HG03175 (cell line): ENCODE measurements around the gene ZNF469.

Source experiments
- ATAC-seq: cut with Tn5 transposase; IDR thresholded peaks from one replicate; pipeline ENCODE4 v1.9.1; 2021; ENCODE audit warnings: mild to moderate bottlenecking, moderate library complexity; ENCODE audit not compliant: unreplicated experiment

The ZNF469 gene

GRCh38 chr16:88376835-88377726 is 5.7 kb upstream of the ZNF469 start:
- ATAC-seq, result no peak

- no peak for ATAC-seq
These were observed 4.8 kb upstream of the ZNF469 start for GRCh38 chr16:88377961-88378360.

DNA sequence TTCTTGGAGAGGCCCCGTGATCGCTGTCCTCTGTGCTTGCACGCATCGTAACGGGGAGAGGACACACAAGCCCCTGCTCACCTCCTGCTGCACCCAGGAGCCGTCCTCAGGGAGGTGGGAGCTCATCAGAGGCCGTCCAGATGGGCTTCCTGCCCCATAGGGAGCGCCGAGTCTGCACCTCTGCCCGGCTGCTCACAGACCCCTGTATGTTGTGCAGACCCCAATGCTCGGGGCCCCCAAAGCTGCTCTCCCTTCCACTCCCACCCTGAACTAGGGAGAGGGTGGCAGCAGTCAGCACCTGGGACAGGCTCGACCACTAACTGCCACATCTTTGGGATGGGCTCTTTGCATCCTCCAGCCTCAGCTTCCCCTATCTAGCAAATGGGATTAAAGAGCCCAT is 4.4 kb upstream of the ZNF469 start:
- no peak for ATAC-seq

GRCh38 chr16:88378836-88379693 is 3.7 kb upstream of the ZNF469 start:
- ATAC-seq, result no peak

- no peak for ATAC-seq
These were observed 3.1 kb upstream of the ZNF469 start for GRCh38 chr16:88379694-88380040.

DNA sequence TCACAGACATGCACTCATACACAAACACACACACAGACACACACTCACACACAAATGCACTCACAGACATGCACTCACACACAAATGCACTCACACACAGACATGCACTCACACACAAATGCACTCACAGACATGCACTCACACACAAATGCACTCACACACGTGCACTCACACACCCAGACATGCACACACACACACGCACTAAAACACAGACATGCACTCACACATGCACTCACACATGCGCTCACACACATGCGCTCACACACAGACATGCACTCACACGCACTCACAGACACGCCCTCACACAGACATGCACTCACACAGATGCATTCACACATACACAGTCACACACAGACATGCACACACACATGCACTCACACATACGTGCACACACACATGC is 2.7 kb upstream of the ZNF469 start:
- no peak for ATAC-seq

DNA sequence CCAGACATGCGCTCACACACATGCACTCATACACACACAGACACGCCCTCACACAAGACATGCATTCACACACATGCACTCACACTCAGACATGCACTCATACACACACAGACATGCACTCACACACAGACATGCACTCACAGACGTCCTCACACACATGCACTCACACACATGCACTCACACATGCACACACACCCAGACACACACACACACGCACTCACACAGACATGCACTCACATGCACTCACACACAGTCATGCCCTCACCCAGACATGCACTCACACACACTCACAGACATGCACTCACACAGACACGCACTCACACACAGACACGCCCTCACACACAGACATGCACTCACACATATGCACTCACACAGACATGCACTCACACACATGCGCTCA is 2.1 kb upstream of the ZNF469 start:
- no peak for ATAC-seq

DNA sequence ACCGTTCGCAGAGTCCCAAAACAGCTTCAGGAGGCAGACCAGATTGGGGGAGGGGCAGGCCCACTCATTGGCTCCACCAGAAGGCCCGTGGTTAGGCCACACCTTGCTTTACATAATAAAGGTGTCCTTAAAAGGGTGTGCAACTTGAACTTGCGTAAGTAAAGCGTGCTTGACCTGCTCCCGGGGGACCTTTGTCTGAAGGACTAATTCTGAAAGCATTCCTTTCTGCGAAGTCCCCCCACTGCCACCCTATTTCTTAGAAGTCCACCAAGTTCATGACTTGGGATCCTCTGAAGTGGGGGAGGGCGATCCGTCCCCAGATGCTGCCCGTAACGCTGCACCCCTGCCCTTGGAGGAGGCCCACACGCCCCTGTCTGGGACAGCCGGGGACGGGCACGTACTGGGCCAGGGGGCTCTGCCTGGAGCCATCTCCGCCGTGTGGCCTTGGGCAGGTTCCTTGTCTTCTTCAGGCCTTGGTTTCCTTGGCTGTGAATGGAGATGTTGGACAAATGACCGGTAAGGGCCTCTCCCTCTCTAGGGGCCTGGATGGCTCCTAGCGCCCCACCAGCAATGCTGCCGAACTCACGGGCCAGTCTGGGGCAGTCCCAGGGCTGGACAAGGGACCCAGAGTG is 823 bp upstream of the ZNF469 start:
- ATAC-seq, result no peak

GRCh38 chr16:88383401-88384221 is 852 bp downstream of the ZNF469 start:
- ATAC-seq, result no peak

DNA sequence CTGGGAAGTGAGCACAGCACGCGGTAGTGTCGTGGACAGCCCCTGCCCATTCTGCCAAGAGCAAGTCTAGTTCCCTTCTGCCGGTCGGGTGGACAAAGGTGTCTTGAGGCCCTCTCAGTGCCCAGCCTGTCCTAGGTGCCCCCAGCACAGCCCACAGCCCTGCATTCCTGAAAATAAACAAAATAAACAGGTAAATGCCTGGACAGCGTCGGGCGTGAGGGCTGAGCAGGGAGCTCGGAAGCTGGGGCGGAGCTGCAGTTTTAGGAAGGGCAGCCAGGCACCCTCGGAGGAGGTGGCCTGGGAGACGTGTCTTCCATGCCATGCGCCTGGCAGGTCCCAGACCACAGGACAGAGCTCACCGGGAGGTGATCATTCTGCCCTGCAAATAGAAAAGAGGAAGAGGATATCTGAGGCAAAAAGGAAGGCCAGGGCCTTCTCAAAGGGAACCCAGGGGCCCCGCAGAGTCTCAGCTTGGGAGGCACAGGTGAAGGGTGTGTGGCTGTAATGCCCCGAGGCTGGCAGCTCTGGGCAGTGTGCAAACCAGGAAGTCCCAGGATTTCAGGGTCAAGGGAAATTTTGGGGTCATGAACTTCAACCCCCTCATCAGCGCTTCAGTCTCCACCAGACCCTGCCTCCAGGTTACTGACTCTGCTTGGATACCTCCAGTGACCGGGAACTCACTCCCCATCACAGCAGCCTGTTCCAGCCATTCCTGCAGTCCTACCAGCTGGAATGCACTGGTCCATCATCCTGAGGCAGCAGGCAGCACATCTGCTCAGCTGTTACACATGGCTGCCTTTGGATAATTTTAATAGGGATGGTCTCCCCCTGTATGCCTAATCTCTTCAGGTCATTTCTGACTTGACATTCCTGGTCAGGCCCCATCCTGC is 1.7 kb downstream of the ZNF469 start:
- ATAC-seq, result no peak

- no peak for ATAC-seq
These were observed 2.4 kb downstream of the ZNF469 start for GRCh38 chr16:88385112-88385594.

DNA sequence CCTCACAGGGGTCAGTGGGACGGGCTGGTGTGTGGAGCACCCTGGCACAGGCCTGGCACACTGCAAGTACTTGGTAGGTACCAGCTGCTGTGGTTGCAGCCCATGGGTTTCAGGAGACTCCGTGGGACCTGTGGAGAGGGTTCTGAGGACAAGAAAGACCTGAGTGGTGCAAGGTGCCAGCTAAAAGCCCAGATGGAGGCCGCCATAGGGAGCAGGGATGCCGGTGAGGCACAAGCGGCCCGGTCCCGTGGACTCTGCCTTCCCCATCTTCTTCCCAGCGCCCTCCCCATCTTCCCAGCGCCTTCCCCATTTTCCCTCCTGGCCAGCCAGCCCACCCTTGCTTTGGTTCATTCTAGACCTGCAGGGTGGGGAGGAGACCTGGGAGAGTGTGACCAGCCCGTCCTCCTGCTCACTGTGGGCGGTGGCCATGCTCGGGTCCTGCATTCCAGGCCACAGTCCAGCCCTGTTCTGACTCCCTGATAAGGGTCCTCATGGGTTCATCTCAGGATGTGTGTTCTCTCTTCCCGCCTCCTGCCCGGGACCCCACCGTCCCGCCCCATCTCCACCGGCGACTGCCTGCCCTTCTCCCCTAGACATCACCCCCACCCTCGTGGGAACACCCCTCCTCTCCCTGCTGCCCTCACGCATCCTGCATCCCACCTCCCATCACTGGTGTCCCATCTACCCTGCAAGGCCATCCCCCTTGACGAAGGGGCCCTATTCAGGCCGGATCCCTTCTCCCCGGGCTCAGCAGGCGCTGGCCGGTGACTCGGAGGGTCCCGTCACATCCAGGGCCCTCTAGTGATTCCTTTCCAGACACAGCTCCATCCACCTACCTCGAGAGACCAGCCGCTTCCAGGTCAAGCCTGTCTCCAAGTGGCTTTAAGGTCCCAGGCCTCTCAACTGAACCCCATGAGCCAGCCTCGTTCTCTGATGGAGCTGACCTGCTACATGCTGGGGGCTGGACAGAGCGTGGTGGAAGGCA is 3.4 kb downstream of the ZNF469 start:
- ATAC-seq, result no peak

GRCh38 chr16:88387180-88387765 is 4.5 kb downstream of the ZNF469 start:
- ATAC-seq, result no peak

- no peak for ATAC-seq
These were observed 5.3 kb downstream of the ZNF469 start for GRCh38 chr16:88387941-88388627.

DNA sequence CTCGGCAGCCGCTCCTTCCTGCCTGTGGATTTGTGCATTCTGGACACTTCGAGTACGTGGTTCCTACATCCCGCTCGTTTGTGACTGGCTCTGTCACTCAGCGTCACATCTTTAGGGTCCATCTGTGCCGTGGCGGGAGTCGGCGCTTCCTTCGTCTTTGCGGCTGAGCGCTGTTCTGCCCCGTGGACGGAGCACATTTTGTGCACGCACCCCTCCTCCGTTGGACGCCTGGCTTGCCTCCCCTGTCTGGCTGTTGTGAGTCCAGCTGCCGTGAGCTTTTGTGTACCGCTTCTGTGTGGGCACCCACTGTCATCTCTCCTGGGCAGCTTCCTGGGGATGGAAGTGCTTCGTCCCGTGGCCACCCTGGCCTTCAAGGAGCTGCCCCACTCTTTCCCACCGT is 6.4 kb downstream of the ZNF469 start:
- no peak for ATAC-seq

GRCh38 chr16:88389621-88390160 is 6.9 kb downstream of the ZNF469 start:
- ATAC-seq, result no peak

DNA sequence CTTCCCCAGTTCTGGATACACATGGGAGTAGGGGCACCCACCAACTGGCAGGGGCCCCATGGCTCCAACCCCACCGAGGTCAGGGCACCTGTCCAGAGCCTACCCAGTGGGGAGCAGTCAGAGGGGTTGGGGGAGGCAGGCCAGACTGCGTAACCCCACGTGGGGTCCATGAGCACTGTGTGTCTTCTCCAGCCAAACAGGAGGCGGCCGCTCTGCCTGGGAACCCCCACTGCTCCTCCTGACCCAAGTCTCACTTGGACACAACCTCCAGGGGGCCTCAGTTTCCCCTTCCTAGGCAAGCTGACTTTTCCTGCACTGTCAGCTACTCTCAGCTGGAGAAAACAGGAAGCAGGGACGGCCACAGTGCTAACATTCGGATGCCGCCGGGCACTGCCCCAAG is 7.5 kb downstream of the ZNF469 start:
- no peak for ATAC-seq
